ENCODE data around the gene ZNF460. TPM values are rescaled to one million over a fixed set of nuclear protein-coding genes. Genes with fewer than 3 reads are reported as not detected.
A peak's percentile ranks its signal among the peaks of the same experiment; 100 is the strongest.

ZNF460 gene
- total and polyA plus RNA-seq, 2 of the 8 experiments (the other 6 are each of a cell fraction or from before 2014, with no cell fraction given), result 9.3 to 57.9 TPM

DNA sequence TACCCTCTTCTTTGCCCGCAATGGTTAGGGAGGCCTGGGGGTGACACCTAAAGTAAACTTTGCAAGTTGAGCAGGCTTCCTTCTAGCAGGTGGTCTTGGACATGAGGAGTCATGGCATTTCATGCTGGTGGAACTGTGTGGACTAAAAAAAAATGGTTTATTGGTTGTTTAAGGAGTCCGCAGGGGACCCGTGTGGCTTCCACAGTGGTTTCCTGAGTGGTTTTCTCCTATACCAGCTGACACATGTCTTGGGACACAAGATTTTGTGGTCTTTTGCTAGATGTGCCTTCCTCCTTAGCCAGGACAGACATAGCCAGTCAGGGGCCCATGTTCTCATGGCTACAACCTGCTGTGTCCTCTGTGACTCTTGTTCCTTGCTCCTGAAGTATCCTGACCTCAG is 41.5 kb downstream of the ZNF460 start:
- CTCF ChIA-PET (ENCODE audit: partially characterized antibody), result interaction anchor here (0.9 to 1.5 kb wide), 3 partner anchors 10 to 14 kb away, joined by 3 to 4 read pairs (median 3); no protein-coding TSS in a partner anchor
- Histone ChIP-seq H3K4me1 (replicated peaks in 1 of 4; ENCODE audit: control insufficient read depth in 3 of 4, insufficient read depth in 4 of 4, low read length in 3 of 4) (peaks cover 0 to 2% (median under 1%) of the 10 kb centered on the region in 4 experiments; a peak in 3 of 7 replicates), H4K8ac (ENCODE audit: extremely low read depth, insufficient read depth, low read length) (no peak overlapping the region)

More for the DNA sequence above, 41.5 kb downstream of the ZNF460 start:
- H4K5ac ChIP-seq (ENCODE audit: insufficient read length, low read depth, low read length), result no peak overlapping the region
- H3K4me3 ChIP-seq (ENCODE audit: extremely low read depth in 1 of 4, insufficient read depth in 2 of 4, low read depth in 3 of 4, low read length in 4 of 4), result peak overlapping the region; percentile 2 to 90 (median 82); a peak in 5 of 8 replicates
- peak overlapping the region; percentile 87 to 89; a peak in 3 of 4 replicates for H3K4me2 ChIP-seq (ENCODE audit: insufficient read depth in 1 of 2, low read depth in 2 of 2, low read length in 2 of 2)
- no peak overlapping the region for H2BK12ac ChIP-seq (ENCODE audit: low read depth, low read length)
- H4K20me1 ChIP-seq (replicated peaks in 1 of 2; ENCODE audit: control insufficient read depth in 1 of 2, insufficient read depth in 2 of 2, low read length in 2 of 2), result peaks cover 0 to 7% of the 10 kb centered on the region in 2 experiments
- H3K56ac ChIP-seq (replicated peaks; ENCODE audit: insufficient read length, low read depth, low read length), result no peak overlapping the region
- TF ChIP-seq TAF1 (IDR thresholded peaks at IDR 0.05; ENCODE audit: low read depth, low read length) (no peak), SRF (IDR thresholded peaks at IDR 0.05; ENCODE audit: low read depth, low read length) (no peak), GABPA (IDR thresholded peaks at IDR 0.05; ENCODE audit: borderline replicate concordance, insufficient read depth, low read length) (no peak), FOSL1 (IDR thresholded peaks at IDR 0.05; ENCODE audit: insufficient read depth, low read depth, low read length) (no peak), POLR2AphosphoS5 (IDR thresholded peaks at IDR 0.05; ENCODE audit: low read depth, low read length) (no peak)
- no peak overlapping the region for H3K23ac ChIP-seq (ENCODE audit: insufficient read length)
- H3K27me3 ChIP-seq (replicated peaks in 1 of 4; ENCODE audit: control insufficient read depth in 3 of 4, extremely low read depth in 1 of 4, insufficient read depth in 3 of 4, low read length in 3 of 4), result no peaks in the 10 kb centered on the region; a peak in 1 of 7 replicates
- 82% methylated on average over 3 of the region's 3 CpGs; no CpG with 5 or more reads in 1 of the 2 experiments for WGBS, 2 experiments (ENCODE audit: extremely low coverage in 1 of 2, insufficient coverage in 1 of 2, insufficient read length in 1 of 2, insufficient replicate concordance in 2 of 2, low coverage in 1 of 2, low lambda C conversion rate in 2 of 2, missing lambda C conversion rate in 1 of 2)
- no peak overlapping the region for H2BK15ac ChIP-seq (ENCODE audit: low read length)
- H2BK120ac ChIP-seq (replicated peaks; ENCODE audit: low read depth, low read length), result no peak overlapping the region
- H4K91ac ChIP-seq (replicated peaks; ENCODE audit: insufficient read length, low read length), result no peak overlapping the region
- no peak for FAIRE-seq
- peaks cover 5 to 24% (median 14%) of the 10 kb centered on the region in 4 experiments; a peak in 6 of 8 replicates for H3K36me3 ChIP-seq (ENCODE audit: control insufficient read depth in 2 of 4, insufficient read depth in 4 of 4, low read length in 3 of 4)
- peaks cover 12% of the 10 kb centered on the region for H3K79me1 ChIP-seq (ENCODE audit: low read depth, low read length)
- no peak overlapping the region for H2BK5ac ChIP-seq (ENCODE audit: low read depth, low read length)
- no peak overlapping the region for H2BK20ac ChIP-seq (ENCODE audit: low read length)
- H2AFZ ChIP-seq (ENCODE audit: low read length), result no peak overlapping the region
- H3K18ac ChIP-seq (ENCODE audit: extremely low read depth, low read length), result no peak overlapping the region
- H3K9ac ChIP-seq (replicated peaks in 1 of 4; ENCODE audit: extremely low read depth in 1 of 4, low read depth in 3 of 4, low read length in 3 of 4), result peak overlapping the region in 1 of 4 experiments; percentile 2; a peak in 1 of 7 replicates
- H2AK5ac ChIP-seq (ENCODE audit: low read depth, low read length), result no peak overlapping the region
- H3K9me3 ChIP-seq (ENCODE audit: insufficient read depth in 2 of 2, low read depth in 1 of 2, low read length in 1 of 2), result no peaks in the 10 kb centered on the region
- H3K14ac ChIP-seq (ENCODE audit: insufficient read length), result no peak overlapping the region
- no peak overlapping the region for H3K27ac ChIP-seq (ENCODE audit: low read depth, low read length)
- no peak for DNase-seq (ENCODE audit: low read depth in 1 of 2, low spot score in 2 of 2)
- H3K4ac ChIP-seq (replicated peaks; ENCODE audit: insufficient read length, low read depth, low read length), result no peak overlapping the region
- POLR2A ChIA-PET (ENCODE audit: partially characterized antibody), result interaction anchor here (0.5 to 1.6 kb wide), 8 partner anchors 10 to 42 kb away, joined by 3 to 5 read pairs (median 3); partner anchors contain the start of genes TRAPPC2B and ZNF547
- peaks cover 7% of the 10 kb centered on the region for H3K23me2 ChIP-seq (ENCODE audit: low read depth, low read length)
- H3K79me2 ChIP-seq (ENCODE audit: control insufficient read depth in 1 of 2, insufficient read depth in 2 of 2, low read length in 2 of 2), result peaks cover 11 to 29% of the 10 kb centered on the region in 2 experiments
